ENCODE measurements around the gene COL5A3. TPM values are rescaled to one million over a fixed set of nuclear protein-coding genes. Genes with fewer than 3 reads are reported as not detected.

COL5A3 gene
- total and polyA plus RNA-seq, 7 donors, result 3.7 to 10.6 (median 8.5) TPM

DNA sequence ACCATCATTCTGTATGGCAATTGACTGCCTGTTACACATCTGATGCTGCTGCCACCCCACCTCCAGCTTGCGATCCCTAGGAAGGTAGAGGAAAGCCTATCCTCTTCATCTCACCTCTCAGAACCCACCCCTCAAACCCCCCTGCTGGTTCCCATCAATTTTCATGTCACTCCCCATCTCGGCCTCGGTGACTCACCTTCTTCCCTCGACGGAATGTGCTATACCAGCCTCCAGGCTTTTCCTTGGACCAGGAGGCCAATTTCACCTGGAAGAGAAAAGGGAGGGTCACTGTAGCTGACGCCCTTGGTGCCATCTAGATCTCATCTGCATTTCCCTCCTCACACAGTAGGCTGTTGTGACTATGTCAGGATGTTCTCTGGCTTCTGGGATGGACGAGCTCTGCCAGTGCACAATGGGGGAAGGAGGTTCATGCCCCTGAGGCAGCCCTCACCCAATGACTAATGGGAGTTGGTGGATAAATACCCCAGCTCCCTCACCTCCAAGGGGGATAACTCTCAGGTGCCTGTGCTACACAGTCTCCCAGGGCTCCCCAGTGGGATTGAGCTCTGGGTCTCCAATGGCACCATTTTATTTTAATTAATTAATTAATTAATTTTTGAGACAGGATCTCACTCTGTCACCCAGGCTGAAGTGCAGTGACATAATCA, 47.5 kb downstream of the COL5A3 start:
- Histone ChIP-seq H3K4me3 (no peak overlapping the region), H3K4me1 (no peaks in the 10 kb centered on the region), H3K27me3 (ENCODE audit: insufficient read depth in 3 of 3, low read length in 2 of 3) (peaks cover 0 to 6% (median 0%) of the 10 kb centered on the region in 3 donors), H3K36me3 (ENCODE audit: insufficient read depth in 1 of 2, low read depth in 1 of 2) (no peaks in the 10 kb centered on the region), H3K27ac (no peak overlapping the region), H3K9me3 (no peaks in the 10 kb centered on the region)
- intact Hi-C loops (cut with DNase I), result no loop called here
- no peak for ATAC-seq
- 70 to 73% (median 72%) methylated on average over 7 of the region's 7 CpGs for WGBS, 3 donors
- TF ChIP-seq, protein P1, sequence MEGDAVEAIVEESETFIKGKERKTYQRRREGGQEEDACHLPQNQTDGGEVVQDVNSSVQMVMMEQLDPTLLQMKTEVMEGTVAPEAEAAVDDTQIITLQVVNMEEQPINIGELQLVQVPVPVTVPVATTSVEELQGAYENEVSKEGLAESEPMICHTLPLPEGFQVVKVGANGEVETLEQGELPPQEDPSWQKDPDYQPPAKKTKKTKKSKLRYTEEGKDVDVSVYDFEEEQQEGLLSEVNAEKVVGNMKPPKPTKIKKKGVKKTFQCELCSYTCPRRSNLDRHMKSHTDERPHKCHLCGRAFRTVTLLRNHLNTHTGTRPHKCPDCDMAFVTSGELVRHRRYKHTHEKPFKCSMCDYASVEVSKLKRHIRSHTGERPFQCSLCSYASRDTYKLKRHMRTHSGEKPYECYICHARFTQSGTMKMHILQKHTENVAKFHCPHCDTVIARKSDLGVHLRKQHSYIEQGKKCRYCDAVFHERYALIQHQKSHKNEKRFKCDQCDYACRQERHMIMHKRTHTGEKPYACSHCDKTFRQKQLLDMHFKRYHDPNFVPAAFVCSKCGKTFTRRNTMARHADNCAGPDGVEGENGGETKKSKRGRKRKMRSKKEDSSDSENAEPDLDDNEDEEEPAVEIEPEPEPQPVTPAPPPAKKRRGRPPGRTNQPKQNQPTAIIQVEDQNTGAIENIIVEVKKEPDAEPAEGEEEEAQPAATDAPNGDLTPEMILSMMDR (IDR thresholded peaks at IDR 0.05), result no peak
- DNase-seq, result no peak

DNA sequence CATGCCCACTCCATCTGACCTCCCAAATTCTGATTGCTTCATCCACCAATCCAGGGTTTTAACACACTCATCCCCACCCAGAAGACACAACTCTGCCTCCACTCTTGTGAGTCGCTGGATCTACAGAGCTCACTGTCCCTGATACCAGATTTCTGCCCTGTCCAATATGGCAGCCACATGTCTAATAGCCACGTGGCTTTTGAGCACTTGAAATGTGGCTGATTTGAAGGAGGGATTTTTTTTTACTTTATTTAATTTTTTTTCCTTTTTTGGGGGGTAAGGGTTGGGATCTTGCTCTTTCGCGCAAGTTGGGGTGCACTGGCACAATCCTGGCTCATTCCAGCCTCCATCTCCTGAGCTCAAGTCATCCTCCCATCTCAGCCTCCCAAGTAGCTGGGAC, 49.2 kb downstream of the COL5A3 start:
- TF ChIP-seq, protein P1 (IDR thresholded peaks at IDR 0.05), result no peak
- H3K4me1 ChIP-seq, result no peaks in the 10 kb centered on the region
- intact Hi-C loops (cut with DNase I), result no loop called here
- no peaks in the 10 kb centered on the region for H3K27me3 ChIP-seq (ENCODE audit: insufficient read depth in 3 of 3, low read length in 2 of 3)
- WGBS, 3 donors, result 89% methylated on average over 4 of the region's 4 CpGs
- no peak for DNase-seq
- ATAC-seq, result no peak
- H3K36me3 ChIP-seq (ENCODE audit: insufficient read depth in 1 of 2, low read depth in 1 of 2), result no peaks in the 10 kb centered on the region
- no peak overlapping the region for H3K27ac ChIP-seq
- H3K4me3 ChIP-seq, result no peak overlapping the region
- H3K9me3 ChIP-seq, result no peaks in the 10 kb centered on the region

DNA sequence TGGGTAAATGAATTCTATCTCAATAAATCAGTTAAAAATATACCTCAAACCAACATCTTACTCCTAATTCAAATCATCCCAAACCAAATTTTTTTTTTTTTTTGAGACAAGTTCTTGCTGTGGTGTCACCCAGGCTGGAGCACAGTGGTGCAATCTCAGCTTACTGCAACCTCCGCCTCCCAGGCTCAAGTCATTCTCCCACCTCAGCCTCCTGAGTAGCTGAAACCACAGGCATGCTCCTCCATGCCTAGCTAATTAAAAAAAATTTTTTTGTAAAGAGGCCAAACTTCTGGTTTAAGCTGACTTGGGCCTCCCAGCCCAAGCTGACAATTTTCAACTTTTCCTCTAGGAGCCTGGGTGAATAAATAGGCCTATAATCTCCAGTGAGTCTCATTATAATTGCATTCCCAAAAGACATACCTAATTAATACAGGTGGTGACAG, 51.9 kb downstream of the COL5A3 start:
- no peaks in the 10 kb centered on the region for H3K27me3 ChIP-seq (ENCODE audit: insufficient read depth in 3 of 3, low read length in 2 of 3)
- no peak for ATAC-seq

DNA sequence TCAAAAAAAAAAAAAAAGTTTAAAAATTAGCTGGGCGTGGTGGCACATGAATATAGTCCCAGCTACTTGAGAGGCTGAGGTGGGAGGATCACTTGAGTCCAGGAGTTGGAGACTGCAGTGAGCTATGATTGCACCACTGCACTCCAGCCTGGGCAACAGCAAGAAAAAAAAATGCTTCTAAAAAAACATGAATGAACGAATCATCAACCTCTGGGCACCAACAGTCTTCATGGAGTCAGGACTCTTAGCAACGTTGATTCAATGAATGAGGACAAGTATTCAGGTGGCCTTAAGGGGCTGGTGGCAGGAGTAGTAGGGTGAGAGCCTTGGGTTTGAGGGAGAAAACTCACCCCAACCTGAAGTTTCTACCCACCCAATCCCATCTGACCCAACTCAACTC, 53.3 kb downstream of the COL5A3 start:
- Histone ChIP-seq H3K27me3 (ENCODE audit: insufficient read depth in 3 of 3, low read length in 2 of 3) (no peaks in the 10 kb centered on the region), H3K4me3 (no peak overlapping the region), H3K36me3 (ENCODE audit: insufficient read depth in 1 of 2, low read depth in 1 of 2) (no peaks in the 10 kb centered on the region), H3K4me1 (no peaks in the 10 kb centered on the region), H3K27ac (no peak overlapping the region), H3K9me3 (no peaks in the 10 kb centered on the region)
- DNase-seq, result no peak
- intact Hi-C loops (cut with DNase I), result no loop called here
- TF ChIP-seq, protein P1 (IDR thresholded peaks at IDR 0.05), result no peak
- ATAC-seq, result no peak
- 58 to 74% (median 58%) methylated on average over 3 of the region's 3 CpGs for WGBS, 3 donors

More for the DNA sequence above, 51.9 kb downstream of the COL5A3 start:
- Histone ChIP-seq H3K9me3 (no peaks in the 10 kb centered on the region), H3K27ac (no peak overlapping the region), H3K4me3 (no peak overlapping the region), H3K4me1 (no peaks in the 10 kb centered on the region), H3K36me3 (ENCODE audit: insufficient read depth in 1 of 2, low read depth in 1 of 2) (no peaks in the 10 kb centered on the region)
- no peak for DNase-seq
- 83 to 96% (median 96%) methylated on average over 1 of the region's 1 CpG for WGBS, 3 donors
- TF ChIP-seq, protein P1 (IDR thresholded peaks at IDR 0.05), result no peak
- intact Hi-C loops (cut with DNase I), result no loop called here

Measured in psoas muscle (tissue), 8 donors.